Ishikawa (cell line): Measurements from ENCODE around the gene SORCS3.

ENCODE experiments used
- CEBPB ChIP-seq: IDR thresholded peaks from 2 replicates; pipeline ENCODE4 v1.6.1; 2012
- CREB1 ChIP-seq: IDR thresholded peaks from 2 replicates; pipeline ENCODE4 v1.6.1; 2012; ENCODE audit warnings: low read depth
- EGR1 ChIP-seq: IDR thresholded peaks from 2 replicates; pipeline ENCODE4 v1.6.1; 2012
- EP300 ChIP-seq: IDR thresholded peaks from 2 replicates; pipeline ENCODE4 v1.6.1; 2012; ENCODE audit warnings: borderline replicate concordance
- FOXM1 ChIP-seq: IDR thresholded peaks from 2 replicates; pipeline ENCODE4 v1.6.1; 2012; ENCODE audit warnings: low read depth, borderline replicate concordance
- MAX ChIP-seq: IDR thresholded peaks from 2 replicates; pipeline ENCODE4 v1.6.1; 2012
- NFIC ChIP-seq: IDR thresholded peaks from 2 replicates; pipeline ENCODE4 v1.6.1; 2012
- RAD21 ChIP-seq: IDR thresholded peaks from 2 replicates; pipeline ENCODE4 v1.6.1; 2012; ENCODE audit warnings: low read depth
- REST ChIP-seq: IDR thresholded peaks from 2 replicates; pipeline ENCODE4 v1.6.1; 2012; ENCODE audit warnings: low read depth, mild to moderate bottlenecking
- TAF1 ChIP-seq: IDR thresholded peaks from 2 replicates; pipeline ENCODE4 v1.6.1; 2012; ENCODE audit warnings: low read depth, mild to moderate bottlenecking
- TCF12 ChIP-seq: IDR thresholded peaks from 2 replicates; pipeline ENCODE4 v1.6.1; 2012; ENCODE audit warnings: low read depth
- TEAD4 ChIP-seq: IDR thresholded peaks from 2 replicates; pipeline ENCODE4 v1.6.1; 2012
- USF1 ChIP-seq: IDR thresholded peaks from 2 replicates; pipeline ENCODE4 v1.6.1; 2012
- YY1 ChIP-seq: IDR thresholded peaks from 2 replicates; pipeline ENCODE4 v1.6.1; 2012; ENCODE audit warnings: low read depth

- TF ChIP-seq TCF12 (no peak), REST (no peak), EGR1 (no peak), EP300 (no peak), MAX (no peak), TAF1 (no peak), NFIC (no peak), YY1 (no peak), CEBPB (no peak), CREB1 (no peak), USF1 (no peak), FOXM1 (no peak), TEAD4 (no peak), RAD21 (no peak)
These were observed 10.4 kb upstream of the SORCS3 start for GRCh38 chr10:104630731-104631130.
